Pancreas (tissue), 10 donors: Measurements from ENCODE around the gene FAM78B. TPM values are rescaled to one million over a fixed set of nuclear protein-coding genes. Genes with fewer than 3 reads are reported as not detected.

Experiments
- ATAC-seq, 4 donors: fragments of 200-7000 bp; cut with Tn5 transposase; one replicate each; pipeline versions ENCODE4 v1.8.0 to v1.9.1; 2020; ENCODE audit warnings: mild to moderate bottlenecking in 4 of 4, moderate library complexity in 4 of 4
- DNase-seq, 6 donors: peaks; one replicate each; pipeline ENCODE4 v3.0.0-alpha.2; 2020
- FAIRE-seq: peaks from 2 replicates; lab custom pipeline; 2012; peaks lifted over from hg19 to GRCh38; lab: Jason Lieb, UNC
- H3K27ac ChIP-seq, 4 donors: fragments of 200-600 bp; sonication (generic); 1 replicate in 3 of 4; 2 replicates in 1 of 4; pipeline versions ENCODE4 v1.5.0 to v1.8.0; 2020
- H3K27me3 ChIP-seq, 4 donors: fragments of 200-600 bp; one replicate each; pipeline ENCODE4 v1.8.0; 2021
- H3K36me3 ChIP-seq, 3 donors: fragments of 200-600 bp; sonication (generic) in 1 of 3; one replicate each; pipeline versions ENCODE4 v1.5.0 to v1.8.0; 2020 to 2021
- H3K4me1 ChIP-seq, 3 donors: fragments of 200-600 bp; one replicate each; pipeline ENCODE4 v1.8.0; 2021
- H3K4me3 ChIP-seq, 4 donors: fragments of 200-600 bp; sonication (generic) in 2 of 4; one replicate each; pipeline versions ENCODE4 v1.5.0 to v1.8.0; 2020 to 2021
- H3K9me3 ChIP-seq, 4 donors: fragments of 200-600 bp; one replicate each; pipeline ENCODE4 v1.8.0; 2021
- WGBS, 2 donors: extraction: QIAGEN DNeasy Blood & Tissue Kit; methylation state at CpG; one replicate each; pipeline ENCODE4 v1.1.7; 2013; 5-methylcytosine and 5-hydroxymethylcytosine counted together
- intact Hi-C, 3 donors: fragments of 100-400 bp; cut with DNase I; formaldehyde crosslinking; loops; one replicate each; pipeline versions ENCODE4 v1.11.1 to v1.14.2; 2022
- polyA plus RNA-seq, 2 donors: library from polyadenylated mRNA; stranded (reverse); fragments of 200-250 nt; gene quantifications; one replicate each; pipeline ENCODE4 v1.2.3, GENCODE V29; 2013
- total RNA-seq, 6 donors: library from RNA; stranded (reverse); fragmentation: NEBNext Ultra II Directional in 4 of 6; extraction: Animal tissue kit (Norgen Biotek cat#: 25700) in 4 of 6; gene quantifications; one replicate each; pipeline versions ENCODE4 v1.2.1 to v1.2.4, GENCODE V29; 2021 to 2023
- TF ChIP-seq, protein P1 (sequence below), 4 donors: fragments of 200-600 bp; sonication (generic) in 3 of 4; IDR thresholded peaks; one replicate each; pipeline versions ENCODE4 v1.5.0 to v1.8.0; 2021; ENCODE audit warnings: antibody characterized with exemption in 4 of 4
- donor health status: healthy with polysubstance abuse.
- donor health status: DM: no; HTN: no; CAD: no; lungs with moderate emphysema.
- donor health status: DM: no; HTN: no; CAD: no.
- donor health status: control.
- donor health status: control.
- donor health status: Bipolar disorder and iron deficiency.
- donor health status: DM: yes; HTN: yes; CAD: no.
- donor health status: DM: no; HTN: no; CAD: no.
- donor health status: DM: no; HTN: no; CAD: no.
- donor health status: DM: yes; HTN: yes; CAD: no.

FAM78B gene
- total and polyA plus RNA-seq, 8 donors = 0.66 to 3.6 (median 1.4) TPM

GRCh38 chr1:166167572-166167925 is 748 bp upstream of the FAM78B start:
- H3K27me3 ChIP-seq = no peaks in the 10 kb centered on the region
- H3K9me3 ChIP-seq = no peaks in the 10 kb centered on the region
- ATAC-seq = peak; percentile 21 to 32 (median 25)
- peak overlapping the region; percentile 38 to 73 (median 53) for H3K4me3 ChIP-seq
- TF ChIP-seq, protein P1, sequence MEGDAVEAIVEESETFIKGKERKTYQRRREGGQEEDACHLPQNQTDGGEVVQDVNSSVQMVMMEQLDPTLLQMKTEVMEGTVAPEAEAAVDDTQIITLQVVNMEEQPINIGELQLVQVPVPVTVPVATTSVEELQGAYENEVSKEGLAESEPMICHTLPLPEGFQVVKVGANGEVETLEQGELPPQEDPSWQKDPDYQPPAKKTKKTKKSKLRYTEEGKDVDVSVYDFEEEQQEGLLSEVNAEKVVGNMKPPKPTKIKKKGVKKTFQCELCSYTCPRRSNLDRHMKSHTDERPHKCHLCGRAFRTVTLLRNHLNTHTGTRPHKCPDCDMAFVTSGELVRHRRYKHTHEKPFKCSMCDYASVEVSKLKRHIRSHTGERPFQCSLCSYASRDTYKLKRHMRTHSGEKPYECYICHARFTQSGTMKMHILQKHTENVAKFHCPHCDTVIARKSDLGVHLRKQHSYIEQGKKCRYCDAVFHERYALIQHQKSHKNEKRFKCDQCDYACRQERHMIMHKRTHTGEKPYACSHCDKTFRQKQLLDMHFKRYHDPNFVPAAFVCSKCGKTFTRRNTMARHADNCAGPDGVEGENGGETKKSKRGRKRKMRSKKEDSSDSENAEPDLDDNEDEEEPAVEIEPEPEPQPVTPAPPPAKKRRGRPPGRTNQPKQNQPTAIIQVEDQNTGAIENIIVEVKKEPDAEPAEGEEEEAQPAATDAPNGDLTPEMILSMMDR (IDR thresholded peaks at IDR 0.05) = no peak
- intact Hi-C loops = no loop called here
- 27 to 34% methylated on average over 5 of the region's 5 CpGs for WGBS, 2 donors
- H3K27ac ChIP-seq = peak overlapping the region in 2 of 4 donors; percentile 22 to 53
- no peak for FAIRE-seq
- no peak for DNase-seq
- no peaks in the 10 kb centered on the region for H3K36me3 ChIP-seq
- H3K4me1 ChIP-seq = peaks cover 0 to 5% (median 0%) of the 10 kb centered on the region in 3 donors

DNA sequence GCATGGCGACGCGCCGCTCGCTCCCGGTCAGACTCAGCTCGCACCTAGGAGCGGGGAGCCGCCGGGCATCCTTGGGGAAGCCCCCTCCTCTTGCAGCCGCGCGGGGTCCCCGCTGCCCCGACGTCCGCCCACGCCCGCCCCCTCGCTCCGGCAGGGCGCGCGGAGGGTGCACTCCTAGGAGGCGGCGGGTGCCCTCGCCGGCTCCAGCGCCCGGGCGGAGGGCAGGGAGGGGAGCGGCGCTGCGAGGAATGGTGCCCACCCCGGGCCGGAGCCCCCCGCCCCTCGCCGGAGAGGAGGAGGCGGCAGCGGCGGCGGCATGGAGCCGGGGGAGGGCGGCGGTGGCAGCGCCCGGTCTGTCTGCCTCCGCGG is 488 bp downstream of the FAM78B start:
- peak overlapping the region; percentile 38 to 73 (median 53) for H3K4me3 ChIP-seq
- no peak for FAIRE-seq
- no peaks in the 10 kb centered on the region for H3K36me3 ChIP-seq
- WGBS, 2 donors = 0 to 1% methylated on average over 20 to 50 of the region's 50 CpGs
- H3K27me3 ChIP-seq = no peaks in the 10 kb centered on the region
- ATAC-seq = no peak
- H3K9me3 ChIP-seq = no peaks in the 10 kb centered on the region
- TF ChIP-seq, protein P1 (IDR thresholded peaks at IDR 0.05) = no peak
- intact Hi-C loops = no loop called here
- peaks cover 0 to 5% (median 0%) of the 10 kb centered on the region in 3 donors for H3K4me1 ChIP-seq
- DNase-seq = peak in 1 of 6 donors; percentile 1
- no peak overlapping the region for H3K27ac ChIP-seq

- DNase-seq = peak; percentile 5 to 85 (median 29)
- Histone ChIP-seq H3K36me3 (no peaks in the 10 kb centered on the region), H3K4me1 (peaks cover 0 to 5% (median 0%) of the 10 kb centered on the region in 3 donors), H3K4me3 (peak overlapping the region; percentile 38 to 73 (median 53)), H3K27ac (no peak overlapping the region), H3K9me3 (no peaks in the 10 kb centered on the region), H3K27me3 (no peaks in the 10 kb centered on the region)
- ATAC-seq = no peak
- intact Hi-C loops = no loop called here
- FAIRE-seq = no peak
- WGBS, 2 donors = 1% methylated on average over 51 to 61 of the region's 61 CpGs
- TF ChIP-seq, protein P1 (IDR thresholded peaks at IDR 0.05) = no peak
Measured at GRCh38 chr1:166165661-166166328, 1.0 kb downstream of the FAM78B start.

DNA sequence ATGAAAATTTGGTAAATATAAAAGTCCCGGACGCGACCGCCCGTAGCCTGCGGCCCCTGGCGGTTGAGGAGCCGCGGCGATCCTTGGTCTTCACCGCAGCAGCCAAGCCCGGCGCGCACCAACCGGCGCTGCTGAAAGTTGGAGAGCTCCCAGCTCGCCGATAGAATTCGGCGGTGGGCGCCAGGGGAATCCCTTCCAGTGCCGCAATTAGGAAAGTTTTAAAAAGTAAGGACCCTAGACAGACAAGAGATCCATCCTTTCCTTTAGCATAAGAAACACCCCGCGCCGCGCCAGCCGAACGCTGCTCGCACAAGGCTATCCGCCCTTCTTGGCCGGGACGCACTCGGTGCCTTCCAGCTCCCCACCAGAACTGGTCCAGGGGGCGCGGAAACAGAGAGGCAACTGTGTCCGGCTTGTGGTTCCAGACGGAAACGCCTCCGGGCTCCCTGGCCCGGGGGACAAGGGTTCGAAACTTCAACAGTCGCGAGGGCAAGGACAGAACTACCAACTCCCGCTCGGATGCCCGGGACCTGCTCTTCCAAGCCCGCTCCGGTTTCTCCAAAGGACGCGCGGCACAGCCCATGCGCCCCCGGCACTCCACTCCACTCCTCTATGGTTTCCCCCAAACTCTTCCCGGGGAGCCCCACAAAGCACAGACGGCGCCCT is 1.7 kb downstream of the FAM78B start:
- Histone ChIP-seq H3K27me3 (no peaks in the 10 kb centered on the region), H3K4me1 (peaks cover 0 to 5% (median 0%) of the 10 kb centered on the region in 3 donors), H3K4me3 (peak overlapping the region in 3 of 4 donors; percentile 38 to 59 (median 47)), H3K36me3 (no peaks in the 10 kb centered on the region), H3K9me3 (no peaks in the 10 kb centered on the region), H3K27ac (no peak overlapping the region)
- FAIRE-seq (no peak), DNase-seq (peak; percentile 32 to 82 (median 46)), ATAC-seq (peak in 3 of 4 donors; percentile 50 to 62 (median 58))
- 0 to 1% methylated on average over 56 of the region's 56 CpGs for WGBS, 2 donors
- TF ChIP-seq, protein P1 (IDR thresholded peaks at IDR 0.05) = peak in 3 of 4 donors; percentile 31 to 45 (median 44)
- intact Hi-C loops = no loop called here

- DNase-seq = no peak
- intact Hi-C loops = no loop called here
- Histone ChIP-seq H3K9me3 (no peaks in the 10 kb centered on the region), H3K4me3 (peak overlapping the region in 2 of 4 donors; percentile 47 to 59), H3K27me3 (no peaks in the 10 kb centered on the region), H3K36me3 (no peaks in the 10 kb centered on the region), H3K4me1 (peaks cover 0 to 5% (median 0%) of the 10 kb centered on the region in 3 donors), H3K27ac (no peak overlapping the region)
- 24 to 25% methylated on average over 5 of the region's 5 CpGs for WGBS, 2 donors
- no peak for ATAC-seq
- TF ChIP-seq, protein P1 (IDR thresholded peaks at IDR 0.05) = no peak
- no peak for FAIRE-seq
Measured at GRCh38 chr1:166164646-166164994, 2.2 kb downstream of the FAM78B start.
